Ascending aorta (tissue), 2 donors: ENCODE data around the gene RALGAPA2. TPM values are rescaled to one million over a fixed set of nuclear protein-coding genes. Genes with fewer than 3 reads are reported as not detected.

ENCODE experiments used
- DNase-seq, 2 donors: peaks; one replicate each; pipeline ENCODE4 v3.0.0-alpha.2; 2019; ENCODE audit warnings: low spot score in 2 of 2
- H3K27ac ChIP-seq, 2 donors: fragments of 200-600 bp; sonication (generic); one replicate each; pipeline ENCODE4 v1.5.1; 2016 to 2017; ENCODE audit warnings: mild to moderate bottlenecking in 1 of 2
- H3K27me3 ChIP-seq: fragments of 200-600 bp; sonication (generic); one replicate; pipeline ENCODE4 v1.5.1; 2017
- H3K36me3 ChIP-seq, 2 donors: fragments of 200-600 bp; sonication (generic); one replicate each; pipeline ENCODE4 v1.5.1; 2016
- H3K4me1 ChIP-seq, 2 donors: fragments of 200-600 bp; sonication (generic); one replicate each; pipeline ENCODE4 v1.5.1; 2016 to 2017; ENCODE audit warnings: mild to moderate bottlenecking in 1 of 2
- H3K4me3 ChIP-seq, 2 donors: fragments of 200-600 bp; sonication (generic); one replicate each; pipeline ENCODE4 v1.5.1; 2016 to 2017; ENCODE audit warnings: mild to moderate bottlenecking in 1 of 2
- H3K9me3 ChIP-seq, 2 donors: fragments of 200-600 bp; sonication (generic); one replicate each; pipeline ENCODE4 v1.5.1; 2016
- CTCF ChIP-seq, 3 experiments: fragments of 200-600 bp in 2 of 3; fragments of 450-650 bp in 1 of 3; sonication (generic) in 2 of 3; IDR thresholded peaks; one replicate each; pipeline ENCODE4 v1.5.1; 2016 to 2019; ENCODE audit warnings: antibody characterized with exemption in 3 of 3, mild to moderate bottlenecking in 1 of 3, moderate library complexity in 1 of 3
- intact Hi-C: fragments of 100-400 bp; cut with DNase I; formaldehyde crosslinking; loops from one replicate; pipeline ENCODE4 v1.15.1; 2023
- total RNA-seq: library from RNA; depleted of rRNA; stranded (reverse); fragments of >200 nt; gene quantifications from one replicate; pipeline ENCODE4 v1.1.0, GENCODE V29; 2016

RALGAPA2 gene
- total RNA-seq, 1 donor from 2014 or later: 68.9 TPM

GRCh38 chr20:20683481-20684321, 28.7 kb downstream of the RALGAPA2 start:
- TF ChIP-seq CTCF (IDR thresholded peaks at IDR 0.05): no peak
- Histone ChIP-seq H3K9me3 (no peaks in the 10 kb centered on the region), H3K27me3 (no peaks in the 10 kb centered on the region), H3K4me3 (no peak overlapping the region), H3K27ac (no peak overlapping the region), H3K36me3 (no peaks in the 10 kb centered on the region), H3K4me1 (no peaks in the 10 kb centered on the region)
- intact Hi-C loops: loop anchor here (10.0 kb wide), 1 partner anchor 81 kb away; no protein-coding TSS in a partner anchor
- no peak for DNase-seq

GRCh38 chr20:20683020-20683419, 29.4 kb downstream of the RALGAPA2 start:
- no peaks in the 10 kb centered on the region for H3K4me1 ChIP-seq
- H3K4me3 ChIP-seq: no peak overlapping the region
- no peaks in the 10 kb centered on the region for H3K9me3 ChIP-seq
- no peak for DNase-seq
- no peaks in the 10 kb centered on the region for H3K27me3 ChIP-seq
- intact Hi-C loops: loop anchor here (10.0 kb wide), 1 partner anchor 82 kb away; no protein-coding TSS in a partner anchor
- H3K27ac ChIP-seq: no peak overlapping the region
- H3K36me3 ChIP-seq: peaks cover 0 to 1% of the 10 kb centered on the region in 2 donors
- TF ChIP-seq CTCF (IDR thresholded peaks at IDR 0.05): no peak

GRCh38 chr20:20680991-20681508, 31.4 kb downstream of the RALGAPA2 start:
- no peak overlapping the region for H3K27ac ChIP-seq
- H3K4me3 ChIP-seq: no peak overlapping the region
- no peaks in the 10 kb centered on the region for H3K9me3 ChIP-seq
- H3K27me3 ChIP-seq: no peaks in the 10 kb centered on the region
- intact Hi-C loops: loop anchor here (10.0 kb wide), 1 partner anchor 84 kb away; no protein-coding TSS in a partner anchor
- H3K36me3 ChIP-seq: peaks cover 0 to 5% of the 10 kb centered on the region in 2 donors
- DNase-seq: no peak
- no peak for TF ChIP-seq CTCF (IDR thresholded peaks at IDR 0.05)
- H3K4me1 ChIP-seq: no peaks in the 10 kb centered on the region

- no peak for DNase-seq
- no peaks in the 10 kb centered on the region for H3K27me3 ChIP-seq
- no peak overlapping the region for H3K4me3 ChIP-seq
- peaks cover 0 to 5% of the 10 kb centered on the region in 2 donors for H3K36me3 ChIP-seq
- no peaks in the 10 kb centered on the region for H3K4me1 ChIP-seq
- no peak for TF ChIP-seq CTCF (IDR thresholded peaks at IDR 0.05)
- H3K9me3 ChIP-seq: no peaks in the 10 kb centered on the region
- no peak overlapping the region for H3K27ac ChIP-seq
- intact Hi-C loops: no loop called here
Measured at GRCh38 chr20:20679316-20679715, 33.1 kb downstream of the RALGAPA2 start.

GRCh38 chr20:20677186-20677585, 35.3 kb downstream of the RALGAPA2 start:
- Histone ChIP-seq H3K9me3 (no peaks in the 10 kb centered on the region), H3K36me3 (peaks cover 0 to 5% of the 10 kb centered on the region in 2 donors), H3K27ac (no peak overlapping the region), H3K27me3 (no peaks in the 10 kb centered on the region), H3K4me3 (no peak overlapping the region), H3K4me1 (no peaks in the 10 kb centered on the region)
- DNase-seq: no peak
- intact Hi-C loops: no loop called here
- no peak for TF ChIP-seq CTCF (IDR thresholded peaks at IDR 0.05)
